Progenitor cell of endocrine pancreas (in vitro differentiated cells): Measurements from ENCODE around the gene TAS2R14. TPM values are rescaled to one million over a fixed set of nuclear protein-coding genes. Genes with fewer than 3 reads are reported as not detected.

Experiments used
- DNase-seq: peaks from one replicate; pipeline ENCODE4 v3.0.0; 2021; ENCODE audit warnings: low spot score; ENCODE audit not compliant: unreplicated experiment
- H3K27ac Mint-ChIP-seq: 2 replicates; pipeline ENCODE4 v1.8.0; 2021; ENCODE audit warnings: mild to moderate bottlenecking, moderate library complexity, mixed read lengths
- H3K27me3 Mint-ChIP-seq: 2 replicates; pipeline ENCODE4 v1.8.0; 2021; ENCODE audit warnings: mixed read lengths
- H3K36me3 Mint-ChIP-seq: 2 replicates; pipeline ENCODE4 v1.8.0; 2022; ENCODE audit warnings: mixed read lengths; ENCODE audit not compliant: insufficient read depth
- H3K4me1 Mint-ChIP-seq: 2 replicates; pipeline ENCODE4 v1.8.0; 2021; ENCODE audit warnings: low read depth, mixed read lengths
- H3K4me3 Mint-ChIP-seq: 2 replicates; pipeline ENCODE4 v1.8.0; 2021; ENCODE audit warnings: low read depth, mild to moderate bottlenecking, moderate library complexity, mixed read lengths
- H3K9me3 Mint-ChIP-seq: 2 replicates; pipeline ENCODE4 v1.8.0; 2021; ENCODE audit warnings: low read depth, mixed read lengths
- long read RNA-seq: library from polyadenylated mRNA; unstranded; transcript quantifications from one replicate; pipeline ENCODE4 v2.0.0, GENCODE V29; 2020
- total RNA-seq: library from RNA; stranded (reverse); gene quantifications from 2 replicates; pipeline ENCODE4 v1.2.1, GENCODE V29; 2021
- TF ChIP-seq, protein P1 (sequence below): fragments of 200-600 bp; sonication (generic); IDR thresholded peaks from one replicate; pipeline ENCODE4 v1.5.0; 2021; ENCODE audit warnings: antibody characterized with exemption, mild to moderate bottlenecking; ENCODE audit not compliant: unreplicated experiment

Gene TAS2R14
- total RNA-seq = 5.7 and 6.1 TPM in 2 replicates
- long read RNA-seq, partial matches to known transcripts = 0 of 23 reads
- long read RNA-seq, other reads (novel, unspliced or antisense) = 23 of 23 reads

GRCh38 chr12:10939163-10939562, at the start of gene TAS2R14:
TAS2R14 (minus strand) TSS chr12:10939263; CDS start chr12:10939207, 56 bp downstream.
- Mint-ChIP-seq H3K4me1 (peaks cover 8% of the 10 kb centered on the region), H3K4me3 (no peak within 1 kb of the TSS), H3K9me3 (peaks cover 12% of the 10 kb centered on the region), H3K27ac (no peak within 1 kb of the TSS), H3K27me3 (no peaks in the 10 kb centered on the region), H3K36me3 (peaks cover 3% of the 10 kb centered on the region)
- TF ChIP-seq, protein P1, sequence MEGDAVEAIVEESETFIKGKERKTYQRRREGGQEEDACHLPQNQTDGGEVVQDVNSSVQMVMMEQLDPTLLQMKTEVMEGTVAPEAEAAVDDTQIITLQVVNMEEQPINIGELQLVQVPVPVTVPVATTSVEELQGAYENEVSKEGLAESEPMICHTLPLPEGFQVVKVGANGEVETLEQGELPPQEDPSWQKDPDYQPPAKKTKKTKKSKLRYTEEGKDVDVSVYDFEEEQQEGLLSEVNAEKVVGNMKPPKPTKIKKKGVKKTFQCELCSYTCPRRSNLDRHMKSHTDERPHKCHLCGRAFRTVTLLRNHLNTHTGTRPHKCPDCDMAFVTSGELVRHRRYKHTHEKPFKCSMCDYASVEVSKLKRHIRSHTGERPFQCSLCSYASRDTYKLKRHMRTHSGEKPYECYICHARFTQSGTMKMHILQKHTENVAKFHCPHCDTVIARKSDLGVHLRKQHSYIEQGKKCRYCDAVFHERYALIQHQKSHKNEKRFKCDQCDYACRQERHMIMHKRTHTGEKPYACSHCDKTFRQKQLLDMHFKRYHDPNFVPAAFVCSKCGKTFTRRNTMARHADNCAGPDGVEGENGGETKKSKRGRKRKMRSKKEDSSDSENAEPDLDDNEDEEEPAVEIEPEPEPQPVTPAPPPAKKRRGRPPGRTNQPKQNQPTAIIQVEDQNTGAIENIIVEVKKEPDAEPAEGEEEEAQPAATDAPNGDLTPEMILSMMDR = no peak
- DNase-seq = no peak

DNA sequence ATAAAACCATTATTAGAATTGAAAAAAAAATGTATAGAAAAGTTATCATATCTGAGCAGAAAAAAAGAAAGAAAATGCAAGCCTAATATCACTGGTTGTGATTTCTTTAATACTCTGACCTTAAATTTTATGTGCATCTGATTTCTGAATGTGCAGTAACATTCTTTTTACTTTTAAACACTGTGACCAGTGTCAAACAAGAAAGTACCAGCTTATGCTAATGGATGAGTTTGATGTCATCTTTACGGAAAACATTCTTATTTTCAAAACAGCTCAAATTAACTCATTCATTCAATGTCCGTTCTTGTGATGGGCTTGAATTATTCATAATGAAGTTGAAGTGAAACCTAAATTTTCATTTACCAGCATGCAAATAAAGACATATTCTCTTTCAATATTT, 47.7 kb upstream of the TAS2R14 start, which contains the start of gene TAS2R50:
TAS2R50 (minus strand) TSS at position 101 of the 400 bp plus-strand sequence; CDS start at position 49, 52 bp downstream.
- H3K27ac Mint-ChIP-seq = no peak within 1 kb of the TSS
- H3K4me1 Mint-ChIP-seq = no peaks in the 10 kb centered on the region
- H3K4me3 Mint-ChIP-seq = no peak within 1 kb of the TSS
- DNase-seq = no peak
- H3K27me3 Mint-ChIP-seq = no peaks in the 10 kb centered on the region
- TF ChIP-seq, protein P1 = no peak
- peaks cover 15% of the 10 kb centered on the region for H3K36me3 Mint-ChIP-seq
- H3K9me3 Mint-ChIP-seq = peaks cover 13% of the 10 kb centered on the region

DNA sequence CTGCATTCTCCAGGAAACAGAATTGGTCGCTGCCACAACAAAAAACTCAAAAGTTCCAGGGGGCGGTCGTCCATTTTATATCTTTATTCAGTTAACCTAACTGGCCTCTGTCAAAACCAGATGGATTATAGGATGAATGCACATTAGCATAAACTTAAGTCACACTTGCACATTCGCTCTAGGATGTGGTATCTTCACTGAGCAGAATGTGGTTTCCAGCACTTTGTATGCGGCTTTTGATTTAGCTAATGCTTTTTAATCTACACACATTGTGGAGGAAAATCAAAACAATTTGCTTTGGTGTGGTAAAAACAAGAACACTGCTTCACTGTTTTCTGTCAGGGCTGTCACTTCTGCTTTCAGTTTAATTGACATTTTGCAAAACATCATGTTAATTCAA, 43.2 kb upstream of the TAS2R14 start:
- peaks cover 5% of the 10 kb centered on the region for H3K36me3 Mint-ChIP-seq
- H3K4me1 Mint-ChIP-seq = peaks cover 17% of the 10 kb centered on the region
- H3K9me3 Mint-ChIP-seq = peaks cover 5% of the 10 kb centered on the region
- no peak overlapping the region for H3K27ac Mint-ChIP-seq
- TF ChIP-seq, protein P1 = no peak
- no peaks in the 10 kb centered on the region for H3K27me3 Mint-ChIP-seq
- H3K4me3 Mint-ChIP-seq = no peak overlapping the region
- no peak for DNase-seq

- peaks cover 15% of the 10 kb centered on the region for H3K9me3 Mint-ChIP-seq
- no peaks in the 10 kb centered on the region for H3K27me3 Mint-ChIP-seq
- H3K36me3 Mint-ChIP-seq = peaks cover 5% of the 10 kb centered on the region
- H3K4me1 Mint-ChIP-seq = peaks cover 13% of the 10 kb centered on the region
- H3K27ac Mint-ChIP-seq = no peak overlapping the region
- H3K4me3 Mint-ChIP-seq = no peak overlapping the region
- no peak for DNase-seq
- TF ChIP-seq, protein P1 = no peak
These were observed 35.9 kb upstream of the TAS2R14 start for GRCh38 chr12:10974965-10975364.

DNA sequence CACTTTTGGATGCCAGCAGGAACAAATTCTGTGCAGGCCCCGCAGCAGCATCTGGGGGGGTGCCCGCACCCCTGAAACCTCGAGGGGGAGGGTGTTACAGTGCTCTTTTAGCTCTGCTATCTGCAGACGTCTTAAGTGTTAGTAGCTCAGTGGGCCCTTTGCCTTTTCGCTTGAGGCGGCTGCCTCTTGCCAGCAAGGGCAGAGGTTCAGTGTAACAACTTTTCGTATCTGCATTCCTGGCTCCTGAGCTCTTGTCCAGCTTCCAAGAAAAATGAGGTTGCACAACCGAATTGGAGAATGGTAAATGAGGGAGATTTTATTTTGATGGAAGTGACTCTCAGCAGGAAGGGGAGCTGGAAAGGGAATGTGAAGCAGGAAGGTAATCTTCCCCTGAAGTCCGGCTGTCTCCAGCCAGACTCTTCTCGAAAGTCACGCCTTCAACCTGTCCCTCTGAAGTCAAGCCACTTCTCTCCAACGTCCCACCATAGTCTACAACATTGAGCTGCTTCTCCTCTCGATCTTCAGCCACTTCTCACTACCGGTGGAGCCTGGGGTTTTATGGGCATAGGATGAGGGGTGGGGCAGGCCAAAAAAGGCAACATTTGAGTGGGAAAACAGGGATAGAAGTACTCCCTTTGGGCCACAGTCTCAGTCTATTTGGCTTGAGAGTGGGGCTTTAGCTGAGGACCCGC, 29.8 kb upstream of the TAS2R14 start:
- Mint-ChIP-seq H3K4me3 (no peak overlapping the region), H3K9me3 (peaks cover 3% of the 10 kb centered on the region), H3K36me3 (peaks cover 16% of the 10 kb centered on the region), H3K27ac (peak overlapping the region; percentile 17), H3K4me1 (peaks cover 5% of the 10 kb centered on the region), H3K27me3 (no peaks in the 10 kb centered on the region)
- TF ChIP-seq, protein P1 = no peak
- DNase-seq = no peak
